Activated gamma-delta T cell (primary cell): Measurements from ENCODE around the gene PDILT.

Experiments used
- DNase-seq: peaks from one replicate; lab custom pipeline; 2025; lab: John Stamatoyannopoulos, UW

PDILT gene

DNA sequence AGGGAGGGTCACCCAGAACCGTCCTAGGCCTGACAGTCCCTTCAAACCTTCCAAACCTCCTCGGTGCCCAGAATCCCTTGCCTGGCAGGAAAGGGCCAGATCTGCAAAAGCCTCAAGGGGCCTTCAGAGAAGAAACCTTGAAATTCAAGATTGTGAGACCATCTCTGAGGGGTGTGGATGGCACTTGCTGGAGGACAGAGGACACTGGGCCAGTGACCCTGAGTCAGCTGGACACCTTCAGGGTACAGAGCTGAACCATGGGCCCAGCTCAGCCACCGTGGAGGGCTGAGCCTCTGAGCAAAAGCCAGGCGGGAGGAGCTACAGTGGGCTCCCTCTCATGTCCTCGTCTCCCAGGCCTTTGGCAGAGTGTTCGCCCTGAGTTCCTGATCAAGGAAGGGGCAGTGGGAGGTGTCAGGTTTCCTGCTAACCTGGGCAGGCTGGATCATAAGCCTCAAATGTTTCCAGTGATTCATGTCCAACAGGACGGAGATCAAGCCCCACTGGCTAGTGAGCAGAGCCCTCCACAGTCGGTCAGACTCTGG is 3.0 kb downstream of the PDILT start:
- no peak for DNase-seq

DNA sequence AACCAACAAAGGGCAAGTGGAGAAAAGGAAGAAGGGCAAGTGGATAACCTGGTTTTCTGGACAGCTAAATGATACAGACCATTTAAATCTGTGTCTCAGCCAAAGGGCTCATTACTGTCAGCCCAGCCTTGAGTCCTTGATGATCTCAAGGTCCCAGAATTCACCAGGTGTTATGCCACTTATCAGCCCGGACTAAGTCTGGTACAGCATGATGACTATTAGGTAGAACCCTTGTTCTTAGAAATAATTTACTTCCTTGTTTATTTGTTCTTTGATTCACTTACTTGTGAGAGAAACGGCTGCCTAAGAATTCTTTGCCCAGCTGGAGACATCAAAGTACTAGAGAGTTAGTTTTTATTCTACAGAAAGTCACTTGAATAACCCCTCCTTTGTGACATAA is 3.5 kb downstream of the PDILT start:
- no peak for DNase-seq

- DNase-seq: no peak
Observed at GRCh38 chr16:20399185-20399584, 5.4 kb downstream of the PDILT start.

DNA sequence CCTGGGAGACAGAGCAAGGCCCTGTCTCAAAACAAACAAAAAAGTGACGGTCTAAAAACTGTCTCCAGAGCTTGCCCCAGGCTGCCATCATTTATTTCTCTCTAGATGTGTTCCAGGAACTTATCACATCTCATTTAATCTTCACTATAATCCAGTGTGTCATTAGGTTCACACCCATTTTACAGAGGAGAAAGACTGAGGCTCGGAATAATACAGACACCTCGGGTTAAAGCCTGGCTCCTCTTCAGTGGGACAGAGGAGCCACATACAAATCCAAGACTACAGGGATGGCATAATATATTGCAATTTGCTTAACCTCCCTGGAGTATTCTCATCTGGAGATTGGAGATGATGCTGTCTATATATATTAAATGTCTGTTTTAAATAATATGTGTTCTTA is 5.9 kb downstream of the PDILT start:
- no peak for DNase-seq

DNA sequence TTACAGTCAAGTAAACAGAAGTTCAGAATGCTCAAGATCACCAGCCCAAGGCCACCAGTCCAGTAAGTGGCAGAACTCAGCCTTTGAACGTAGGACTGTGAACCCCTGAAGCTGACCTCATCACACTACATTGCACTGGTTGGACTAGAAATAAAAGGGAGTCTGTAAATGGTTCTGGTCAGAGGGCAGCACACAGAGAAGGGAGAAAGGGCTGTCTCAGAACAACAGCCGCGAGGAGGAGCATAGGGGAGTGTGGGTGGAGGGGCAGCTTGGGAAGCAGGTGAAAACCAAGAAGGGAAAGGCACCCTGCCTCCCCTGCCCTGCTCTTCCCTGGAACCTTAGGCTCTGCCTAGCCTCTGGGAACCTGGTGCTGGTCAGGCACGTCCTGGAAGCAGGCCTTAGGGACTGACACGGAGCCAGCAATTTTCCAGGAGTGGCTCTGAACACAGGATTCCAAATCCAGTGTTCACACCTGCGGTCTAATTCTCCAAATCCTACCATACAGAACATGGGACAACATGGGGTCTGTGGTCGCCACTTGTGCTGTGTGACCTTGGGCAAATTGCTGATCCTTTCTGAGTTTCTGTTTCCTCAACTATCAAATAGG is 7.0 kb downstream of the PDILT start:
- DNase-seq: no peak

GRCh38 chr16:20396846-20397467 is 7.6 kb downstream of the PDILT start:
- DNase-seq: no peak

DNA sequence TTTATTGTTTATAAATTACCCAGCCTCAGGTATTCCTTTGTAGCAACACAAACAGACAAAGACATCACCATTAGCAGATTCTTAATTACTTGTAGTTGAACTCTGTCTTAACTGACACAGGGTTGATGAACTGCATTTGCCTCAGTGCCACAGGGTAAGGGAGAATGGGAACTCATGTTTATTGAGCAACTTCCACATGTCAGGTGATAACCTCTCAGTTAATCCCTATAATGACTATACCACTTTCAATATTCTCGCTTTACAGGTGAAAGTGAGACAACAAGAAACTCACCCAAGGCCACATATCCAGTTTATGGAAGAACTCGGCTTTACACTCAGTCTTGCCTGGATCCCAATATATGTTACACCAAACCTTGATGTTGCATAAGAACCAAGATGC is 8.6 kb downstream of the PDILT start:
- no peak for DNase-seq

- DNase-seq: no peak
Observed at GRCh38 chr16:20393801-20394577, 10.5 kb downstream of the PDILT start.

GRCh38 chr16:20391045-20391444 is 13.5 kb downstream of the PDILT start:
- DNase-seq: no peak

DNA sequence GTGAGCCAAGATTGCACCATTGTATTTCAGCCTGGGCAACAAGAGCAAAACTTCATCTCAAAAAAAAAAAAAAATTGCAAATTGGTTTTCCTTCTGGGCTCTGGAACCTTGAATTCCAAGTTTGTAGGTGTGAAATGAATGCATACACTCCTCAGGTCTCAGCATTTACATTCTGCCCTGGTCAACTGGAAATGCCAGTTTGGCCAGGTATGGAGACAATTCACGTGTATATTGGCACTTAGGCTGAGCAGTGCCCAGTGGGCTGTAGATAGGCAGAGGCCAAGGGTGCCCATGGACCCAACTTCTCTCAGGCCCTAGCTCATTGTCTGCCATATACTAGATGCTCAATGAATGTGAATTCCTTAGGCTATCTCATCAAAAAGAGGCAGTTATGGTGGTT is 15.7 kb downstream of the PDILT start:
- no peak for DNase-seq

GRCh38 chr16:20387978-20388377 is 16.6 kb downstream of the PDILT start:
- DNase-seq: no peak

DNA sequence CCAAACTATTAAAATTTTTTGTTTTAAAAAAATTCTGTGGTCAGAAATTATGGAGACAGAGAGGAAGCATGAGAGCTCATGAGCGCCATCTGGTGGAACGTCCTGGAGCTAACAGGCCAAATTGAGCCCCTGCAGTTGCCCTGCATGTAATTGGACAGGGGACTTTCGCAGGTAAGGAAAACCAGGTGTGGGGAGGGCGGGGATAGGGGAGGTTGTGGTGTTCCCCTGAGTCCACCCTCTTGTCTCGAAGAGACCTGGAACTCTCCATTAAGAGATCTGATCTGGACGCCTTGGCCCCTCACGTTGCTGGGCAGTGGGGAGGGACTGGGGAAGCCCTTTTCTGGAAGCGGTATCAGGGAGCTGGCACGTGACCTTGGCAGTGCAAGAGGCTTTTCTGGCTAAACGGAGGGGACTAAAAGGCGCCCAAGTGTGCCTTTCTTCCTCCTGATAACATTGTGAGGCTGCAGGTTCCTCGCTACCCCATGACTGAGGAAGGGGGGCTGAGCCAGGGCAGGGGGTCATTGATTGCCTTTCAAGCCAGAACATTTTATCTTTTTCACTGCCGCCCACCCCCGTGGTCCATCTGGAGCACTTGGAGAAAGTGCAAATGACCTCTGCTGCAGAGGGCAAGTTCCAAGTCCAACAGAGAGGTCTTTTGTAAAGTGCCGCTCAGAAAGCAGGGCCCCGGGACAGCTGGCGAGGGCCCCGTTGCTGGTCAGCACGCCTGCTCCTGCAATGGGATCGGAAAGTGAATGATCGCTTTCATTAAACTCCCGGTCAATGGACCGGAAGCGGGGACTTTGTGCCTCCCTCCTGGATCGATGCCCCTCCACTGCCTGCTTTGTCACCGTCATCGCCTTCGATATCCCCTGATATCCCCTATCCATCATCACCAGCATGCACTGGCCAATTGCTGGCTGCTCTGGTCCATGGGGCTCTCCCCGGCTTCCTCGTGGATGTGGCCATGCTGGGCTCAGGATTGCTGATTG is 18.4 kb downstream of the PDILT start:
- no peak for DNase-seq

GRCh38 chr16:20383106-20384029 is 21.2 kb downstream of the PDILT start:
- no peak for DNase-seq

DNA sequence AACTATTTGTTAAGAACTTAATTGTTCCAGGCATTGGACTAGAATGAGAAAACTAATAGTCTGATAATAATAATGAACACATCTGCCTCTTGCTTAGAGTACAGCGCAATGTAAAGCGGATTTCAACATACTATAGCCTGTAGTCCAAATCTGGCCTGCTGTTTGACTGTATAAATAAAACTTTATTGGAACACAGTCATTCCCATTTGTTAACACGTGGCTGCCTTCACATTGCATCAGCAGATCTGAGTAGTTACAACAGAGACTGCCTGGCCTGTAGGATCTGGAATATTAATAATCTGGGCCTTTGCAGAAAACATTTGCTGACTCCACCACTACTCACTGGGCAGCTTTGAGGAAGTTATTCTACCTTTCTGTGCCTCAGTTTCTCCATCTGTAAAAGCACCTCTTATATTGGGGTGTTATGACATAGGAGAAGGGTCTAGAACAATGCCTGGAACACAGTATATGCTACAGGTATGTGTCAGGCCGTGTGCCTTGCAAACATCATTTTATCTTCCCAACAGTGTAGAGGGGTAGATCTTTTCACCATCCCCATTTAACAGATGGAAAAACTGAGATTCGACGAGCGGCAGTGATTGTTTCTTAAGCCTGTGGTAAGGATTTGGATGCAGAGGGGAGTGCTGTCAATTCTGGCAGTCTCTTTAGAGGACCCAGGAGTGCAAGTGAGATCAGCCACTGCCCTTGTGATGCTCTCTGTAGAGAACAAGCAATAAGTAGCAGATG is 22.2 kb downstream of the PDILT start:
- no peak for DNase-seq

DNA sequence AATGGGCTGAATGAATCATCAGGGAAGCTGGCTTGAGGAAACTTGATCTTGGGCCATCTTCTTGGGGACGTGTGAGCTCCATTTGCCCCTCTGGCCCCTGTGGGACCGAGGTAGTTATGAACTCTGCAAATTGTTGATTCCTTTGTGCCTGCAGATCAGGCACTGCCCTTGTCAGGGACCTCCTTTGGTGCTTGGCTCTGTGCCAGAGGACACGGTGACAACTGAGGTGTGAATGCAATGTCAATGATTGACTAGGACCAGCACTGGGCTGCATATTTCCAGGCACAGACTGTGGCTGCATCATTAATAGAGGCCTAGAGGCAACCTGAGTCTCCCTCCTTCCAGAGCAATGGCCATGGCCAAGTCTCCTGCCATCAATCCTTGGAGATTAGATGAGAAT is 23.8 kb downstream of the PDILT start:
- no peak for DNase-seq

DNA sequence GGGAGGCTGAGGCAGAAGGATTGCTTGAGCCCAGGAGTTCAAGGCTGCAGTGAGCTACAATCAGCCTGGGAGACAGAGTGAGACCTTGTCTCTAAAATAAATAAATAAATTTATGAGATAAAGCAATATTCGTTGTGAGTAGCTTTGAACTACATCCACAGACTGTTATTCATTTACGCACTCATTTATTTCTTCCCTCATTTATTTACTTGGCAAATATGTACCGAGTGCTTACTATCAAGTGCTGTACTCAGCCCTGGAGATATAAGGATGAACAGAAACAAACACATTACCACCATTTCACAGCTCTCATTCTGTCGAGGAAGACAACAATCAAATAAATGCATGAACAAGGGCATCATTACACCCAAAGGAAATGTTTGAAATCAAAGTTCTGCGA is 27.4 kb downstream of the PDILT start:
- no peak for DNase-seq

GRCh38 chr16:20372701-20373100 is 31.8 kb downstream of the PDILT start:
- DNase-seq: no peak

DNA sequence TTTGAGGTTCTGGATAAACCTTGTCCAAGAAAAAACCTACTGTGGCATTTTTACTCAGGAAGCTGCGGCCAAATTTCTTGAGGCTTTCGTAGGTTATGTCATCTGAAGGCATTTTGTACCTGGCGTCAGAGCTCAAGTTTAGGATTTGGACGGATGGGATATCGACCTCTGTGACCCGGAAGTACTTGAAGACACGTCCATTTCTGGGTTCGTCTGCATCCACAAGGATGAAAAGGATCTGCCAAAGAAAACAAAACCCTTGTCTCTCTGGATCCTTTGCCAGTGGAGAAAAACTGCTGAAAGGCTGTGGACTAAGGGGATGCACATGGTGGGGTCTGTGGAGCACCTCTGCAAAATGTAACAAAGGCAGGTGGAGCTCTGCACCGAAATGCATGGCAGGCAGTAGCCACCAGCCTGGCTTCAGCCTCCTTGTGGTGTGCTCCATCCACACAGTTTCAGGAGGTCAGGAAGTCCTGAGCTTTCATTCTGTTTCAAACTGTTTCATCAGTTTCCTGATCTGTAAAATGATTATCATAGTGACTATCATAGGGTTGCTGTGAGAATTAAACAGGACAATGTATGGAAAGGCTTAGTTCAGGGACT is 35.0 kb downstream of the PDILT start:
- no peak for DNase-seq

DNA sequence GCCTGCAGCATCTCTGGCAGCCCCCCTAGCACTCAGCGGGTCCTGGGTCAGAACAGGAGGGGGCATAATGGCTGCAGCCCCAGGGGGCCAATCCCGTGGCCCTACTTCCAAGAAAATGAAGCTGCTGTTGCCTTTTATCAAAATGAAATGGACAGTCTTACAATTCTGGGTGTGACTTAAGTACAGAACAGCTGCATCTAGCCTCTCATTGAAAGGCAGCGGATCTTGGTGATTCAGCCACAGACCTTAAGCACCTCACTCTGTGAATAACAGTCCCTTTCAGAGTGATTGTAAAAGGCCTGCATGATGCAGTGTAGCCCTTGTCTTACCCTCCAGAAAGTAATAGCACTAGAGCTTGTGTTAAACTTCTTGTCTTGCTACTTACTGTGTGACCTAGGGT is 40.5 kb downstream of the PDILT start:
- DNase-seq: no peak

- no peak for DNase-seq
Observed at GRCh38 chr16:20363191-20363590, 41.3 kb downstream of the PDILT start.
